HEK293T (cell line): Measurements from ENCODE around the gene KLF2.

Source experiments
- ARNT ChIP-seq: fragments of 450-650 bp; IDR thresholded peaks from 2 replicates; pipeline ENCODE4 v1.6.1; 2017; ENCODE audit warnings: mild to moderate bottlenecking
- BHLHE40 ChIP-seq: fragments of 450-650 bp; IDR thresholded peaks from 2 replicates; pipeline ENCODE4 v1.6.1; 2016; ENCODE audit warnings: mild to moderate bottlenecking, moderate library complexity, borderline replicate concordance
- CTBP1 ChIP-seq: fragments of 450-650 bp; IDR thresholded peaks from 2 replicates; pipeline ENCODE4 v1.6.1; 2016; ENCODE audit warnings: borderline replicate concordance
- ELF4 ChIP-seq: fragments of 450-650 bp; IDR thresholded peaks from 2 replicates; pipeline ENCODE4 v1.6.1; 2017; ENCODE audit warnings: antibody characterized with exemption
- FOXA1 ChIP-seq: fragments of 450-650 bp; IDR thresholded peaks from 2 replicates; pipeline ENCODE4 v1.6.1; 2016; ENCODE audit warnings: mild to moderate bottlenecking
- FOXK2 ChIP-seq: fragments of 450-650 bp; IDR thresholded peaks from 2 replicates; pipeline ENCODE4 v1.6.1; 2016; ENCODE audit warnings: mild to moderate bottlenecking
- HDGF ChIP-seq: fragments of 450-650 bp; IDR thresholded peaks from 2 replicates; pipeline ENCODE4 v1.6.1; 2017; ENCODE audit warnings: antibody characterized with exemption, borderline replicate concordance
- LEF1 ChIP-seq: fragments of 450-650 bp; IDR thresholded peaks from 2 replicates; pipeline ENCODE4 v1.6.1; 2017; ENCODE audit warnings: mild to moderate bottlenecking, borderline replicate concordance
- PKNOX1 ChIP-seq: fragments of 450-650 bp; IDR thresholded peaks from 2 replicates; pipeline ENCODE4 v1.6.1; 2016
- SP1 ChIP-seq: fragments of 450-650 bp; IDR thresholded peaks from 2 replicates; pipeline ENCODE4 v1.6.1; 2017
- SUZ12 ChIP-seq: fragments of 450-650 bp; IDR thresholded peaks from 2 replicates; pipeline ENCODE4 v1.6.1; 2016; ENCODE audit warnings: mild to moderate bottlenecking
- TARDBP ChIP-seq: fragments of 450-650 bp; IDR thresholded peaks from 2 replicates; pipeline ENCODE4 v1.6.1; 2016
- ZNF384 ChIP-seq: fragments of 450-650 bp; IDR thresholded peaks from 2 replicates; pipeline ENCODE4 v1.6.1; 2016

DNA sequence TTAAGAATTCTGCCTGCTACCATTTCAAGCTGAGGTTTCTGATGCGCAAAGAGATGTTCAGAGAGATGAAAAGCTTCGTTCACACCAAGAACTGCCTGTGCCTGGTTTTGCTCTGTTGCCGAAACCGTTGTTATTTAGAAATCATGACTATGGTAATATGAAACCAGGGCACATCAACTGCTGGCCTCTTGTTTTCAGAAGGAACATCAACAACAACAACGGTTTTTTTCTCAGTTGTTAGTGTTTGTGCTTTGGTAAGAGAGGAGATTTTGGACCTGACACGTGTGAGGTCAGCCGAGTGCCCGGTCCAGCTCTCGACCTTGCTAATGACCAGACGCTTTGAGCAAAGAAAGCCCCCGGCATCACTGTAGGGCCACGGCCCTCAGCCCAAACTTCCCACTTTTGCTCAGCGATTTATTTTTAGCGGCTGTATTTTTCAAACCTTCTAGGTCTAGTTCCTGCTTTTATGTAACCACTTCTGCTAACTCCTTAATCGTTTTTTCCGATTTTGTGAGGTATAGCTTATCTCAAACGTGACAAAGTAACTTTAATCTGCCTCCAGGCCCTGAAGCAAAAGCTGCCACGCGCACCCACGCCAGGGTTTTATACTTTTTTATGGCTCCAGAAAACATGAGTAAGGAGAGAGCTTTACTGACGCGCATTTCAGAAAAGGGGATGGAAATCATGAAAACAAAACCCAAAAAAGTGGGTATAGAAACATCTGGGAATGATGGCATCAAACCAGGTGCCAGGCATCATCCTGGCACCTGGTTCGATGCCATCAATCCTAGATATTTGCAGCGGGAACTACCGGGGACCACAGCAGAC is 42.0 kb downstream of the KLF2 start:
- TF ChIP-seq SP1 (no peak), HDGF (no peak), FOXA1 (no peak), ELF4 (no peak), ZNF384 (no peak), TARDBP (no peak), PKNOX1 (no peak), CTBP1 (no peak), SUZ12 (no peak), ARNT (no peak), BHLHE40 (no peak), FOXK2 (no peak), LEF1 (no peak)
